ENCODE data around the gene SGO1.

The SGO1 gene

DNA sequence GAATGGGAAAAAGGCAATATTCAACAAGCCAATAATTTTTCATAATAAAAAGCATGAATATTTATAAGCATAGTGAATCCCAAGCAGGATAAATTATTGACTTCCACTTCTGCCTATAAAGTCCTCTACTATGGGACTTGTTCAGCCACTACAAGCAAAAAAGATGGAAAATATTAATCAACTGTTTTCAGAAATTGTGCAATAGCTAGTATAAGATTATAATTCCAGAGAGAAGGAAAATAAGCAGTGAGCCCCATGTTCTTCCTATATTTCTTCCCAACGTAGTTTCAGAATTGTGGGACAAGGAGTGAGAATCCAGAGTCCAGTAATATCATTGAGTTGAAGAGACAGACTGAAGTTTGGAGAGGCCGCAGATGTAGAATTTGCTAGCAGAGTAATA is 24.3 kb downstream of the SGO1 start:
- ChIA-PET CTCF (no interaction called here), POLR2A (no interaction called here)
- no peak overlapping the region for H3K4me3 ChIP-seq (ENCODE audit: low read depth, low read length)
- TF ChIP-seq, protein P1, sequence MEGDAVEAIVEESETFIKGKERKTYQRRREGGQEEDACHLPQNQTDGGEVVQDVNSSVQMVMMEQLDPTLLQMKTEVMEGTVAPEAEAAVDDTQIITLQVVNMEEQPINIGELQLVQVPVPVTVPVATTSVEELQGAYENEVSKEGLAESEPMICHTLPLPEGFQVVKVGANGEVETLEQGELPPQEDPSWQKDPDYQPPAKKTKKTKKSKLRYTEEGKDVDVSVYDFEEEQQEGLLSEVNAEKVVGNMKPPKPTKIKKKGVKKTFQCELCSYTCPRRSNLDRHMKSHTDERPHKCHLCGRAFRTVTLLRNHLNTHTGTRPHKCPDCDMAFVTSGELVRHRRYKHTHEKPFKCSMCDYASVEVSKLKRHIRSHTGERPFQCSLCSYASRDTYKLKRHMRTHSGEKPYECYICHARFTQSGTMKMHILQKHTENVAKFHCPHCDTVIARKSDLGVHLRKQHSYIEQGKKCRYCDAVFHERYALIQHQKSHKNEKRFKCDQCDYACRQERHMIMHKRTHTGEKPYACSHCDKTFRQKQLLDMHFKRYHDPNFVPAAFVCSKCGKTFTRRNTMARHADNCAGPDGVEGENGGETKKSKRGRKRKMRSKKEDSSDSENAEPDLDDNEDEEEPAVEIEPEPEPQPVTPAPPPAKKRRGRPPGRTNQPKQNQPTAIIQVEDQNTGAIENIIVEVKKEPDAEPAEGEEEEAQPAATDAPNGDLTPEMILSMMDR (IDR thresholded peaks at IDR 0.05; ENCODE audit: insufficient read depth, low read length, missing control alignments), result no peak
- DNase-seq (ENCODE audit: low read depth, low spot score), result no peak

DNA sequence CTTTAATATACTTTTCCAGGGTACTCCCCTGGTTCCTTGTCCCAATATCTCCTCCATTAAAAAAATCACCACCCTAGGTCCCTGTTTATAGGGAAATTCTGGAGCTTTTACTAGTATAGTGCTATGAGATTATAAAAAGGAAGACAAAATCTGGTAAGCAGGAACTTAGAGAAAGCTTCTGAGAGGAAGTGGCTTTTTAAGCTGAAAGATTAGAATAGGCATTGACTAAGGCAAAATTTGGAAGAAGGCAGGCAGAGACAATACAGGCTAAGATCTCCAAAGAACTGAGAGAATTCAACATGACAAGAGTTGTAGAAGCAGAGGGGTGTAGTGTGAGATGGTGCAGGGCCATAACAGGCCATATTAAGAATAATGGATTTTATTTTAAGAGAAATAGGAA is 25.8 kb downstream of the SGO1 start:
- no peak for DNase-seq (ENCODE audit: low read depth, low spot score)
- no peak overlapping the region for H3K4me3 ChIP-seq (ENCODE audit: low read depth, low read length)
- TF ChIP-seq, protein P1 (IDR thresholded peaks at IDR 0.05; ENCODE audit: insufficient read depth, low read length, missing control alignments), result no peak
- ChIA-PET POLR2A (no interaction called here), CTCF (interaction anchor here (1.0 to 1.1 kb wide), 2 partner anchors 8 to 9 kb away, joined by 3 to 5 read pairs; no protein-coding TSS in a partner anchor)

DNA sequence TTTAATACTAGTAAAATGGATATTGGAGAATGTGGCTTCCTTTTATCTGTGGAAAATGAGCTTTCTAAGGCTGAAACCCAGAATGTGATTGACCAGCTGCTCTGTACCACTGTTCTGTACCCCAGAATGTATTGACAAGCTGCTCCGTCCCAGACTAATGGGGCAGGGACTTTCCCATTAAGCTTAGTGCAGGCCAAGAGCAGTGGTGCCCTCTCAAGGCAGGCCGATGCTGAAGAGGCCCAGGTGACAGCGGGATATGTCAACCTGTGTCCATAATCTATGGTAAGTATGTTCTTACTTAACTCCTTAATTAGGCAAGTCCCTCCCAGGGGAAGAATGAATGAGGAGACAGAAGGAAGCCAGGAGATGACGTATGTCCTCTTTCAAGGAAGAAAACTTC is 31.1 kb downstream of the SGO1 start:
- CTCF ChIA-PET, result no interaction called here
- no peak overlapping the region for H3K4me3 ChIP-seq (ENCODE audit: low read depth, low read length)
- POLR2A ChIA-PET, result no interaction called here
- TF ChIP-seq, protein P1 (IDR thresholded peaks at IDR 0.05; ENCODE audit: insufficient read depth, low read length, missing control alignments), result no peak
- no peak for DNase-seq (ENCODE audit: low read depth, low spot score)

DNA sequence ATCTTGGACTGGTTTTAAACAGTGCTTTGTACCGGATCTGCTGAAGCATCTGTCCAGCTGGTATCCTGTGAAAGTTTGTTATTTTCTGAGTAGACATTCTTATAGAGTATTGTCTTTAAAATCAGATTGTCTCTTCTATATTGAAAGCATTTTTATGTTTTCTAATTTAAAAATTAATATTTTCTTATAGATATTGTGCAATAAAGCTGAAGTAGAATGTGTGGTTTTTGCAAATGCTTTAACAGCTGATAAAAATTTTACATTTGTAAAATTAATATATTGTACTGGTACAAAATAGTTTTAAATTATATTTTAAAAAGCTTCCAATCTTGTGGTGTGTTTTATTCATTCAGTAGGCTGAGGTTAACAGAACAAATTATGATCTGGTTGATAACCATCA is 31.9 kb downstream of the SGO1 start:
- CTCF ChIA-PET, result no interaction called here
- POLR2A ChIA-PET, result no interaction called here

DNA sequence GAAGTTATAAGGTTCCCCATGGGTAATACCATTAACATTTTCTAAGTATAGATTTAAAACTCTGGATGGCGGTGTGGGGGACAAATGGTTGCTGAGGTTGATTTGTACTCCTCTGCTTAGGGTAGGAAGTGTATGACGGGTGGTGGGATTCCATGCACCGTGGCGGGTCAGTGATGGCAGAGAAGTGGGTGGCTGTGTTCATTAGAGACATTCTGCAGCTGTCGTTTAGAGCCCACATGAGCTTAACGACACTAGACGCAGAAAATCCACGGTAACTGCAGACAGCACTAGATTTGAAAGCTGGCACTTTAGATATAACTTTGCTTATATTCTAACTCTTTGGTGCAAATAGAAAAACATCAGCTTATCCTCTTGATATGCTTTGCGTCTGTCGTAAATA is 37.5 kb downstream of the SGO1 start:
- ChIA-PET POLR2A (no interaction called here), CTCF (interaction anchor here (0.5 kb wide), 1 partner anchor 180 kb away, joined by 3 read pairs; no protein-coding TSS in a partner anchor)
- TF ChIP-seq, protein P1 (IDR thresholded peaks at IDR 0.05; ENCODE audit: insufficient read depth, low read length, missing control alignments), result no peak
- no peak overlapping the region for H3K4me3 ChIP-seq (ENCODE audit: low read depth, low read length)
- no peak for DNase-seq (ENCODE audit: low read depth, low spot score)

More for the DNA sequence above, 31.9 kb downstream of the SGO1 start:
- DNase-seq (ENCODE audit: low read depth, low spot score), result no peak
- TF ChIP-seq, protein P1 (IDR thresholded peaks at IDR 0.05; ENCODE audit: insufficient read depth, low read length, missing control alignments), result no peak
- H3K4me3 ChIP-seq (ENCODE audit: low read depth, low read length), result no peak overlapping the region

DNA sequence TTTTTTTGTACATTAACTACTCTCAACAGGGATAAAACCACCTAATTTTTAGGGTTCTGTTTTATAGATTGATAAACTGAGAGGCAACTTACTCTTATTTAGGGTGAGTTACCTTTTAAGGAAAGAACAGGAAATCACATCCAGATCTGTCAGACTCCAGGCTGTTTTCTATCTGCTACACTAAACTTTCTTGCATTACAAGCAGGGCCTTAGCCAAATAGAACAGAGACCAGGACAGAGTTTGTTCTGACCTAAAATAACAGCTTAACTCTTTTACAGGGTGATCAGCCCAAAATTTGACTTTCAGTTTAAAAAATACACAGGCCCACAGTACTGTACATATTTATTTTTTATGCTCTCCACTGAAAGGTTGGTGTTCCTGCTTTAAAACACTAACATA is 38.6 kb downstream of the SGO1 start:
- ChIA-PET POLR2A (no interaction called here), CTCF (no interaction called here)
- no peak for DNase-seq (ENCODE audit: low read depth, low spot score)
- TF ChIP-seq, protein P1 (IDR thresholded peaks at IDR 0.05; ENCODE audit: insufficient read depth, low read length, missing control alignments), result no peak
- no peak overlapping the region for H3K4me3 ChIP-seq (ENCODE audit: low read depth, low read length)

Measured in AG04449 (cell line).